Measurements from ENCODE around the gene PLPP1. TPM values are rescaled to one million over a fixed set of nuclear protein-coding genes. Genes with fewer than 3 reads are reported as not detected.

The PLPP1 gene
- total and polyA plus RNA-seq, 2 of the 13 experiments (the other 11 are each of a cell fraction or from before 2014, with no cell fraction given): 7.3 to 12.1 TPM

- TF ChIP-seq GLMP (CRISPR knock-in tag; IDR thresholded peaks at IDR 0.05; ENCODE audit: borderline replicate concordance) (no peak), THAP8 (CRISPR knock-in tag; IDR thresholded peaks at IDR 0.05; ENCODE audit: borderline replicate concordance) (no peak), ZNF607 (CRISPR knock-in tag; IDR thresholded peaks at IDR 0.05; ENCODE audit: borderline replicate concordance) (no peak)
These were observed 41.9 kb upstream of the PLPP1 start (continued) for GRCh38 chr5:55576661-55577060.

GRCh38 chr5:55575815-55576583, 41.2 kb upstream of the PLPP1 start:
- peak; percentile 63 for ATAC-seq
- CTCF ChIA-PET (ENCODE audit: low intra/inter-chr PET ratio, low total read pairs): no interaction called here
- H3K27ac ChIP-seq (ENCODE audit: extremely low read length, insufficient read depth, low read length): no peak overlapping the region
- DNase-seq (ENCODE audit: low spot score): peak; percentile 81
- H3K79me2 ChIP-seq (ENCODE audit: insufficient read depth, low read length): no peaks in the 10 kb centered on the region
- peak overlapping the region; percentile 25 for H3K4me2 ChIP-seq (ENCODE audit: low read depth, low read length)
- intact Hi-C loops (cut with micrococcal nuclease; ENCODE audit: unreplicated experiment): no loop called here
- H3K36me3 ChIP-seq (replicated peaks in 1 of 2; ENCODE audit: control insufficient read depth in 1 of 2, insufficient read depth in 2 of 2, low read length in 2 of 2): no peaks in the 10 kb centered on the region
- H3K4me3 ChIP-seq (replicated peaks in 1 of 3; ENCODE audit: insufficient read depth in 1 of 3, low read depth in 2 of 3, low read length in 3 of 3): peak overlapping the region in 2 of 3 experiments; percentile 14 to 24; a peak in 3 of 6 replicates
- BruUV-seq (replicated peaks): no TSS peak
- POLR2A ChIA-PET: no interaction called here
- H3K9me3 ChIP-seq (ENCODE audit: low read length): no peaks in the 10 kb centered on the region
- no peak overlapping the region for H3K9ac ChIP-seq (ENCODE audit: insufficient read depth, low read depth, low read length)
- no peaks in the 10 kb centered on the region for H4K20me1 ChIP-seq (ENCODE audit: insufficient read depth, low read length)
- in situ Hi-C loops (cut with HindIII; ENCODE audit: extremely low pct_ligation_motif_present, low pct_unique_long_range_greater_than_20kb): no loop called here
- 42% methylated on average over 8 of the region's 8 CpGs for WGBS (ENCODE audit: low lambda C conversion rate)
- H3K27me3 ChIP-seq (ENCODE audit: control insufficient read depth in 1 of 2, insufficient read depth in 2 of 2, low read length in 2 of 2): no peaks in the 10 kb centered on the region
- H2AFZ ChIP-seq (ENCODE audit: low read length): peak overlapping the region; percentile 17
- peak; percentile 96 for FAIRE-seq
- H3K4me1 ChIP-seq (ENCODE audit: insufficient read depth, low read length): peaks cover 34% of the 10 kb centered on the region
- no peak for TF ChIP-seq TFDP1 (CRISPR knock-in tag; IDR thresholded peaks at IDR 0.05; ENCODE audit: borderline replicate concordance)
- no peak for TF ChIP-seq ZNF660 (CRISPR knock-in tag; IDR thresholded peaks at IDR 0.05; ENCODE audit: borderline replicate concordance, low read depth)
- TF ChIP-seq E2F5 (CRISPR knock-in tag; conservative IDR thresholded peaks at IDR 0.05): no peak
- TF ChIP-seq FOXO1 (CRISPR knock-in tag; IDR thresholded peaks at IDR 0.05): no peak
- TF ChIP-seq ZNF121 (CRISPR knock-in tag; IDR thresholded peaks at IDR 0.05): peak; percentile 89
- no peak for TF ChIP-seq ZBTB2 (CRISPR knock-in tag; IDR thresholded peaks at IDR 0.05; ENCODE audit: low read depth)
- 0 out of 2 replicates have a peak, but pooled peaks have one; percentile 30 for TF ChIP-seq ZMYM3 (CRISPR knock-in tag; IDR thresholded peaks at IDR 0.05)
- no peak for TF ChIP-seq ETS1 (CRISPR knock-in tag; IDR thresholded peaks at IDR 0.05)
- no peak for TF ChIP-seq HIVEP1 (CRISPR knock-in tag; IDR thresholded peaks at IDR 0.05)
- no peak for TF ChIP-seq PHB2 (IDR thresholded peaks at IDR 0.05; ENCODE audit: partially characterized antibody)

All from HepG2 (cell line).